Measurements from ENCODE around the gene CLDN2.

DNA sequence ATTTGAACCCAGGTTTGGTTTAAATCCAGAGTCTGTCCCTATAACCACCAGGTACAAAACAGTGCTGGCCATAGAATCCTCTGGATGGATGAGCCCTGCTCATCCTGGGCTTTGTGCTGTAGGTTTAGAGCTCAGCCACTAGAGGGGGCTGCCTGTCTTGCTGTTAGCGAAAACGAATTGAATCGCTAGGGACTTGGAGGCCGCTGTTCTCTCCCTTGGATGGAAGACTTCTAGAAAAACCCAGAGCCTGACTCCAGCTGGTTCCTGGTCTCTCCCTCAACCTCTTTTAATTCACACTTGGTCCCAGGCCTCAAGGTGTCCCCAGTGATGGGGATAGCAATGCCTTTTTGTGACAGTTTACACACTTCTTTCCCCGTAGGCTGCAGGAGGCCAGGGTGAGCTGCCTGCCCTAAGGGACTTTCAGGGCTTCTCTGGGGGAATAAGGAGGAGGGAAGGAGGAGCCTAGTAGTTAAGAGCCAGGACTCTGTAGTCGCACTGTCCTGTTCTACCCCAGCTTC is 25.8 kb upstream of the CLDN2 start:
- no peak for TF ChIP-seq CBX2 (IDR thresholded peaks at IDR 0.05; ENCODE audit: low read depth, low read length)
- TF ChIP-seq CBX2 (CRISPR knock-in tag; IDR thresholded peaks at IDR 0.05; ENCODE audit: low read depth): no peak
- TF ChIP-seq EP300 (IDR thresholded peaks at IDR 0.05; ENCODE audit: low read depth in 2 of 2, low read length in 2 of 2): no peak
- TF ChIP-seq EP300 (CRISPR knock-in tag; IDR thresholded peaks at IDR 0.05; ENCODE audit: borderline replicate concordance): no peak
- TF ChIP-seq, protein P1, sequence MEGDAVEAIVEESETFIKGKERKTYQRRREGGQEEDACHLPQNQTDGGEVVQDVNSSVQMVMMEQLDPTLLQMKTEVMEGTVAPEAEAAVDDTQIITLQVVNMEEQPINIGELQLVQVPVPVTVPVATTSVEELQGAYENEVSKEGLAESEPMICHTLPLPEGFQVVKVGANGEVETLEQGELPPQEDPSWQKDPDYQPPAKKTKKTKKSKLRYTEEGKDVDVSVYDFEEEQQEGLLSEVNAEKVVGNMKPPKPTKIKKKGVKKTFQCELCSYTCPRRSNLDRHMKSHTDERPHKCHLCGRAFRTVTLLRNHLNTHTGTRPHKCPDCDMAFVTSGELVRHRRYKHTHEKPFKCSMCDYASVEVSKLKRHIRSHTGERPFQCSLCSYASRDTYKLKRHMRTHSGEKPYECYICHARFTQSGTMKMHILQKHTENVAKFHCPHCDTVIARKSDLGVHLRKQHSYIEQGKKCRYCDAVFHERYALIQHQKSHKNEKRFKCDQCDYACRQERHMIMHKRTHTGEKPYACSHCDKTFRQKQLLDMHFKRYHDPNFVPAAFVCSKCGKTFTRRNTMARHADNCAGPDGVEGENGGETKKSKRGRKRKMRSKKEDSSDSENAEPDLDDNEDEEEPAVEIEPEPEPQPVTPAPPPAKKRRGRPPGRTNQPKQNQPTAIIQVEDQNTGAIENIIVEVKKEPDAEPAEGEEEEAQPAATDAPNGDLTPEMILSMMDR (CRISPR knock-in tag; IDR thresholded peaks at IDR 0.05): peak; percentile 85
- TF ChIP-seq, protein P2, sequence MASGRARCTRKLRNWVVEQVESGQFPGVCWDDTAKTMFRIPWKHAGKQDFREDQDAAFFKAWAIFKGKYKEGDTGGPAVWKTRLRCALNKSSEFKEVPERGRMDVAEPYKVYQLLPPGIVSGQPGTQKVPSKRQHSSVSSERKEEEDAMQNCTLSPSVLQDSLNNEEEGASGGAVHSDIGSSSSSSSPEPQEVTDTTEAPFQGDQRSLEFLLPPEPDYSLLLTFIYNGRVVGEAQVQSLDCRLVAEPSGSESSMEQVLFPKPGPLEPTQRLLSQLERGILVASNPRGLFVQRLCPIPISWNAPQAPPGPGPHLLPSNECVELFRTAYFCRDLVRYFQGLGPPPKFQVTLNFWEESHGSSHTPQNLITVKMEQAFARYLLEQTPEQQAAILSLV (CRISPR knock-in tag; IDR thresholded peaks at IDR 0.05; ENCODE audit: borderline replicate concordance): no peak
- TF ChIP-seq CBFB (CRISPR knock-in tag; IDR thresholded peaks at IDR 0.05): no peak
- TF ChIP-seq, protein P3, sequence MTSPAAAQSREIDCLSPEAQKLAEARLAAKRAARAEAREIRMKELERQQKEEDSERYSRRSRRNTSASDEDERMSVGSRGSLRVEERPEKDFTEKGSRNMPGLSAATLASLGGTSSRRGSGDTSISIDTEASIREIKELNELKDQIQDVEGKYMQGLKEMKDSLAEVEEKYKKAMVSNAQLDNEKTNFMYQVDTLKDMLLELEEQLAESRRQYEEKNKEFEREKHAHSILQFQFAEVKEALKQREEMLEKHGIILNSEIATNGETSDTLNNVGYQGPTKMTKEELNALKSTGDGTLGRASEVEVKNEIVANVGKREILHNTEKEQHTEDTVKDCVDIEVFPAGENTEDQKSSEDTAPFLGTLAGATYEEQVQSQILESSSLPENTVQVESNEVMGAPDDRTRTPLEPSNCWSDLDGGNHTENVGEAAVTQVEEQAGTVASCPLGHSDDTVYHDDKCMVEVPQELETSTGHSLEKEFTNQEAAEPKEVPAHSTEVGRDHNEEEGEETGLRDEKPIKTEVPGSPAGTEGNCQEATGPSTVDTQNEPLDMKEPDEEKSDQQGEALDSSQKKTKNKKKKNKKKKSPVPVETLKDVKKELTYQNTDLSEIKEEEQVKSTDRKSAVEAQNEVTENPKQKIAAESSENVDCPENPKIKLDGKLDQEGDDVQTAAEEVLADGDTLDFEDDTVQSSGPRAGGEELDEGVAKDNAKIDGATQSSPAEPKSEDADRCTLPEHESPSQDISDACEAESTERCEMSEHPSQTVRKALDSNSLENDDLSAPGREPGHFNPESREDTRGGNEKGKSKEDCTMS (CRISPR knock-in tag; conservative IDR thresholded peaks at IDR 0.05): no peak

Measured in HepG2 (cell line).